ENCODE results near the gene ATP8A2.

DNA sequence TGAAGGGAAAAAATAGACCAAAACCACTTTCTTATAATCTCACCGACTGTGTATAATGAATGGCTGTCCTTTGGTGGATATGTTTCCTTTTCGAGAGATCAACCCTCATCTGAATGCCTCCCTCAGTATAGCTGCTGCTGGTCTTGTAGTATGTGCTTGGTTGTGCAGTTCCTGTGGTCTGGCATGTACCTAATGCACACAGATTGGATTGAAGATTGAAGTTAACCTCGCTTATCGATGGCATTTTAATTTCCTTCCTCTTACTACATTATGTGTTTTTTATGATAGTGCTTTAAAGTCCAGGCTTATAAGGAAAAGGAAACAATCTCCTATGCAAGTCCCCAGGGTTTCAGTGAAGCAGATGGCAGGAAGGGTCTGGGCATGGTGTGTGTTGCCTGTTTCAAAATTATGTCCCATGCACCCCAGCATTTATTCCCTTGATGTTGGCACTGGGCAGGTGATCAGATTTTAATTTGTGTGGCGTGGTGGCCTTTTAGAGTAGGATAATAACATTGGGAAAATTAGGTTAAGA, 346.0 kb downstream of the ATP8A2 start:
- TF ChIP-seq, protein P1, sequence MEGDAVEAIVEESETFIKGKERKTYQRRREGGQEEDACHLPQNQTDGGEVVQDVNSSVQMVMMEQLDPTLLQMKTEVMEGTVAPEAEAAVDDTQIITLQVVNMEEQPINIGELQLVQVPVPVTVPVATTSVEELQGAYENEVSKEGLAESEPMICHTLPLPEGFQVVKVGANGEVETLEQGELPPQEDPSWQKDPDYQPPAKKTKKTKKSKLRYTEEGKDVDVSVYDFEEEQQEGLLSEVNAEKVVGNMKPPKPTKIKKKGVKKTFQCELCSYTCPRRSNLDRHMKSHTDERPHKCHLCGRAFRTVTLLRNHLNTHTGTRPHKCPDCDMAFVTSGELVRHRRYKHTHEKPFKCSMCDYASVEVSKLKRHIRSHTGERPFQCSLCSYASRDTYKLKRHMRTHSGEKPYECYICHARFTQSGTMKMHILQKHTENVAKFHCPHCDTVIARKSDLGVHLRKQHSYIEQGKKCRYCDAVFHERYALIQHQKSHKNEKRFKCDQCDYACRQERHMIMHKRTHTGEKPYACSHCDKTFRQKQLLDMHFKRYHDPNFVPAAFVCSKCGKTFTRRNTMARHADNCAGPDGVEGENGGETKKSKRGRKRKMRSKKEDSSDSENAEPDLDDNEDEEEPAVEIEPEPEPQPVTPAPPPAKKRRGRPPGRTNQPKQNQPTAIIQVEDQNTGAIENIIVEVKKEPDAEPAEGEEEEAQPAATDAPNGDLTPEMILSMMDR (IDR thresholded peaks at IDR 0.05; ENCODE audit: insufficient read depth, low read depth, low read length) = no peak
- TF ChIP-seq EZH2 (IDR thresholded peaks at IDR 0.05; ENCODE audit: insufficient read depth, low read length) = no peak

Data from astrocyte (in vitro differentiated cells and primary cell).